ENCODE data around the gene DND1.
"Not testable (repeated sequence)": the region's sequence is repeated elsewhere in the genome, so short reads cannot be mapped to it uniquely, and the experiment has no call there.

The DND1 gene

GRCh38 chr5:140678993-140679392 is 5.6 kb upstream of the DND1 start:
- DNase-seq (ENCODE audit: low read depth): no peak
- no peak for TF ChIP-seq CTCF (conservative IDR thresholded peaks at IDR 0.05; ENCODE audit: low read length)
- H3K4me3 ChIP-seq (ENCODE audit: low read length): no peak overlapping the region

DNA sequence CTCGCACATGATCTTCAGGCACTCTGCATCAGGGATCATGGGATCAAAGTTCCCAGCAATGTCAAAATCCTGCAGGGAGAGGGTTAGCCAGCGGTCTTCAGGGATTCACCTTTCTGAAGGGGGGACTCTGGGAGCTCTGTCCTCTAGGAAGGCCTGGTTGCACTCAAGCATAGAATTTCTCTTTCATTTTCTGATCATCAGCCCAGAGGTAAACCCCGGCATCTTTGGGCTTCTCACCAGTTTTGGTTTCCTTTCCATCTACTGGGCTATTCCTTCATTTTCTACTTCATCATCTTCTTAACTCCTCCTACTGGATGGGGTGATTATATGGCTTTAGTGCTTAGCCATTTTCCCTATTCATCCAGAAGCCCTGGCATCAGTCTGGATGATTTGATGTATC is 4.6 kb upstream of the DND1 start:
- DNase-seq (ENCODE audit: low read depth): no peak
- H3K4me3 ChIP-seq (ENCODE audit: low read length): no peak overlapping the region
- no peak for TF ChIP-seq CTCF (conservative IDR thresholded peaks at IDR 0.05; ENCODE audit: low read length)

- TF ChIP-seq CTCF (conservative IDR thresholded peaks at IDR 0.05; ENCODE audit: low read length): no peak
- no peak overlapping the region for H3K4me3 ChIP-seq (ENCODE audit: low read length)
- DNase-seq (ENCODE audit: low read depth): no peak
Measured at GRCh38 chr5:140674629-140675028, 1.3 kb upstream of the DND1 start.

DNA sequence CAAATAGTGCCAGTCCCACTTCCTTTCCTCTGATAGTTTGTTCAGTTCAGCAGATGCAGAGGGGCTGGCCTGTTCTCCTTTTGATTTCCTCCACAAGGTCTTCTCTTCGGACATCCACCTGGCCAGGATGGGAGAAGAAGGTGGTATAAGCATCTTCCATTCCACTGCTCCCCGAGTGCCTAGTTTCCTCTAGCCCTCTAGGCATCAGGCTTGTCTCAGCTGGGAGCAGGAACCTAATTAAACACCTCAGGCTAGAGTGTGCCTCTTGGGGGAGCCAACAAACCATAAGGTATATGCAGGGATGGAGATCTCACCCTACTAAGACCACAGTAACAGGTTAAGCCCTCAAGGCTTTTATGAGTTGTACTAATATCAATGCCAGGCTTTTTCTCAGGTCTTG is 835 bp upstream of the DND1 start:
- TF ChIP-seq CTCF (conservative IDR thresholded peaks at IDR 0.05; ENCODE audit: low read length): no peak
- DNase-seq (ENCODE audit: low read depth): no peak
- no peak overlapping the region for H3K4me3 ChIP-seq (ENCODE audit: low read length)

GRCh38 chr5:140672455-140673186 is 755 bp downstream of the DND1 start:
- H3K4me3 ChIP-seq (ENCODE audit: low read length): no peak overlapping the region
- TF ChIP-seq CTCF (conservative IDR thresholded peaks at IDR 0.05; ENCODE audit: low read length): no peak
- DNase-seq (ENCODE audit: low read depth): no peak

- DNase-seq (ENCODE audit: low read depth): no peak
- H3K4me3 ChIP-seq (ENCODE audit: low read length): no peak overlapping the region
Measured at GRCh38 chr5:140671472-140672125, 1.8 kb downstream of the DND1 start.

DNA sequence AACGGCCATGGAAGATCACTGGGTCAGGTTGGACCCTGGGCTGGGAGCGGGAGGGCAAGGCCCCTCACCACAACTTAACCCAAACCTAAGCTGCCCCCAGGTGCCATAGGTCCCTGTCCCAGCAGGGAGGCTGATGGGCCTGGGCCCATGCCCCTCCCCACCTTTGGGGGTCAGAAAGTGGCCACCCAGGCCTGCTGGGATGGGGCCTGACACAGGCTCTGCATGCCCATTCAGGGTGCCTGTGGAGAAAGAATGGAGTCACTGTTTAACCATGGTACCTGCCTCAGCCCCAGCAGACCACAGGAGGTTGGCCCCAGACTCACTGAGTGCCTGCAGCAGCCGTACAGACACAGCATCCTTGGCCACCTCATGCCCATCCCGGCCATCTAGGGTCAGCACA is 2.3 kb downstream of the DND1 start:
- not testable (repeated sequence) for DNase-seq (ENCODE audit: low read depth); H3K4me3 ChIP-seq (ENCODE audit: low read length)

More at GRCh38 chr5:140671472-140672125, 1.8 kb downstream of the DND1 start:
- TF ChIP-seq CTCF (conservative IDR thresholded peaks at IDR 0.05; ENCODE audit: low read length): no peak
